PC-3 (cell line): ENCODE results near the gene MYH6. TPM values are rescaled to one million over a fixed set of nuclear protein-coding genes. Genes with fewer than 3 reads are reported as not detected.

ENCODE experiments used
- ATAC-seq: fragments of 200-7000 bp; cut with Tn5 transposase; 2 replicates; pipeline ENCODE4 v1.9.1; 2020; ENCODE audit warnings: mild to moderate bottlenecking, moderate library complexity
- BruUV-seq: library from RNA; stranded (reverse); fragments of 400-500 nt; replicated peaks from 2 replicates; lab custom pipeline; 2021; lab: Mats Ljungman, UMichigan
- CTCF ChIA-PET: fragments of 300-600 bp; sonication (Branson Sonifier 250); formaldehyde crosslinking; loops from one replicate; lab custom pipeline; 2022; ENCODE audit warnings: antibody characterized with exemption; lab: Charles Lee
- POLR2A ChIA-PET: fragments of 300-600 bp; sonication (Branson Sonifier 250); formaldehyde crosslinking; loops from one replicate; lab custom pipeline; 2022; ENCODE audit warnings: antibody characterized with exemption; ENCODE audit not compliant: unreplicated experiment; lab: Charles Lee
- DNase-seq: peaks from one replicate; pipeline ENCODE4 v3.0.0-alpha.2; 2015
- H2AFZ ChIP-seq: fragments of 300-600 bp; sonication (generic); 2 replicates; pipeline ENCODE4 v1.6.0; 2016; ENCODE audit warnings: antibody characterized with exemption, low read length
- H3F3A ChIP-seq: fragments of 300-600 bp; sonication (generic); one replicate; pipeline ENCODE4 v1.6.0; 2017; ENCODE audit warnings: antibody characterized with exemption, low read length, control low read depth, mild to moderate bottlenecking; ENCODE audit not compliant: unreplicated experiment
- H3K27ac ChIP-seq: fragments of 300-600 bp; sonication (generic); 2 replicates; pipeline ENCODE4 v1.5.1; 2016; ENCODE audit warnings: mild to moderate bottlenecking, low read length
- H3K27me3 ChIP-seq: fragments of 300-600 bp; sonication (generic); 2 replicates; pipeline ENCODE4 v1.6.1; 2016; ENCODE audit warnings: low read length, mixed read lengths
- H3K36me3 ChIP-seq: fragments of 300-600 bp; sonication (generic); 2 replicates; pipeline ENCODE4 v1.6.1; 2016; ENCODE audit warnings: low read depth, mixed run types, low read length, mixed read lengths
- H3K4me1 ChIP-seq: fragments of 300-600 bp; sonication (generic); 2 replicates; pipeline ENCODE4 v1.5.1; 2016; ENCODE audit warnings: low read length; ENCODE audit not compliant: insufficient read depth
- H3K4me2 ChIP-seq: fragments of 300-600 bp; sonication (generic); 2 replicates; pipeline ENCODE4 v1.6.0; 2016; ENCODE audit warnings: low read length
- H3K4me3 ChIP-seq: fragments of 300-600 bp; sonication (generic); 2 replicates; pipeline ENCODE4 v1.5.1; 2016; ENCODE audit warnings: mild to moderate bottlenecking, low read length, mixed read lengths
- H3K79me2 ChIP-seq: fragments of 300-600 bp; sonication (generic); 2 replicates; pipeline ENCODE4 v1.6.1; 2017; ENCODE audit warnings: low read length, mixed read lengths
- H3K9ac ChIP-seq: fragments of 300-600 bp; sonication (generic); 2 replicates; pipeline ENCODE4 v1.6.0; 2016; ENCODE audit warnings: mild to moderate bottlenecking, low read length
- H3K9me2 ChIP-seq: fragments of 300-600 bp; sonication (generic); replicated peaks from 2 replicates; pipeline ENCODE4 v1.6.1; 2016; ENCODE audit warnings: mixed run types, low read length, mixed read lengths
- H3K9me3 ChIP-seq: fragments of 300-600 bp; sonication (generic); 2 replicates; pipeline ENCODE4 v1.6.1; 2016; ENCODE audit warnings: low read length, mixed read lengths
- H4K20me1 ChIP-seq: fragments of 300-600 bp; sonication (generic); 2 replicates; pipeline ENCODE4 v1.6.1; 2016; ENCODE audit warnings: low read length, mixed read lengths
- CTCF ChIP-seq: fragments of 300-600 bp; sonication (generic); conservative IDR thresholded peaks from 2 replicates; pipeline ENCODE4 v1.5.1; 2017; ENCODE audit warnings: antibody characterized with exemption, low read depth, mild to moderate bottlenecking, low read length
- EZH2 ChIP-seq: fragments of 300-600 bp; sonication (generic); IDR thresholded peaks from one replicate; pipeline ENCODE4 v1.6.1; 2017; ENCODE audit warnings: antibody characterized with exemption, mild to moderate bottlenecking, low read length; ENCODE audit not compliant: unreplicated experiment
- EZH2phosphoT487 ChIP-seq: fragments of 300-600 bp; sonication (generic); IDR thresholded peaks from 2 replicates; pipeline ENCODE4 v1.6.1; 2018; ENCODE audit warnings: mild to moderate bottlenecking, antibody characterized with exemption, low read length, borderline replicate concordance
- intact Hi-C: fragments of 100-400 bp; cut with micrococcal nuclease; formaldehyde crosslinking; loops from 2 replicates; pipeline ENCODE4 v1.9.0; 2023
- total RNA-seq: library from RNA; depleted of rRNA; stranded (reverse); fragments of >200 nt; gene quantifications from 2 replicates; pipeline ENCODE4 v1.2.3, GENCODE V29; 2014

Gene MYH6
- total RNA-seq, 1 experiment from 2014 or later = not detected

DNA sequence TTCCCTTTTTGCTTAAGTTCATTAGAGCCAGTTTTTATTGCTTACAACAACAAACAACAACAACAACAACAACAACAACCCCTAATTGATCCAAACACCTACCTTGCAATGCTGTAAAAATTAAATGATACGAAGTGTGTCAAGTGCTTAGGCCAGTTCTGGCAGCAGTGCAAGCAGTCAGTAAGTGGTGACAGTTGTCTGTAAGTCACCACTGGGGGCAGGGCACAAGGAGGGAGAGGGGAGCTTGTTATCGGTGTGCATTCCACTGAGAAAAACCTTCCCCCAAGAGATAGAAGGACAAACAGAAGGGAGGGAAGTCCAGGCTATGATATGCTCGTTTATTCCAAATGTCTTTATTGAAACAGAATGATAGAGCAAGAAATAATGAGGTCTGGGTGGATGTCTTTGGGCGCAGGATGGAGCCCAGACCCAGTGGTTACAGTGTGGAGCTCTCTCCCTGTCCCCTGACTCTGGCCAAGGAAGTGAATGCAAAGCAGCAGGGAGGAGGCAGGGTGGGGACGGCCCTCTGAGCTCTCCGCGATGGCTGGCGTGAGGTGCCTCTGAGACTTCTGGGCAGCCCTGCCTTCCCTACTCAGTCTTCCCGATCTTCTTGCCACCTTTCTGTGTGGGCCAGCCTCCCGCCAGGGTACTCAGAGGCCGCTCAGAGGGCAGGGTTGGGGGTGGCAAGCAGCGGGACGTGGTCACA lies 61.9 kb downstream of the MYH6 start:
- TF ChIP-seq CTCF (no peak), EZH2 (no peak), EZH2phosphoT487 (no peak)

GRCh38 chr14:23344481-23344880 lies 63.6 kb downstream of the MYH6 start:
- peaks cover 12% of the 10 kb centered on the region; the same call in 1 of the 2 replicates for H3K9me3 ChIP-seq
- H3K36me3 ChIP-seq = no peaks in the 10 kb centered on the region
- ChIA-PET POLR2A (no interaction called here), CTCF (no interaction called here)
- H3K9me2 ChIP-seq = no peaks in the 10 kb centered on the region
- H3K27me3 ChIP-seq = no peaks in the 10 kb centered on the region
- H3F3A ChIP-seq = no peaks in the 10 kb centered on the region
- TF ChIP-seq CTCF (peak; percentile 24; the same call in 1 of the 2 replicates), EZH2phosphoT487 (no peak), EZH2 (no peak)
- no peaks in the 10 kb centered on the region for H3K79me2 ChIP-seq
- no peak overlapping the region for H3K9ac ChIP-seq
- intact Hi-C loops = no loop called here
- H3K27ac ChIP-seq = no peak overlapping the region
- ATAC-seq (no peak), DNase-seq (no peak)
- no peak overlapping the region for H3K4me2 ChIP-seq
- no peak overlapping the region for H3K4me3 ChIP-seq
- BruUV-seq = no TSS peak
- no peaks in the 10 kb centered on the region for H3K4me1 ChIP-seq
- H2AFZ ChIP-seq = no peak overlapping the region
- no peaks in the 10 kb centered on the region for H4K20me1 ChIP-seq

More for the DNA sequence above, 61.9 kb downstream of the MYH6 start:
- H3K4me1 ChIP-seq = no peaks in the 10 kb centered on the region
- H3K27me3 ChIP-seq = no peaks in the 10 kb centered on the region
- H3K27ac ChIP-seq = no peak overlapping the region
- H4K20me1 ChIP-seq = no peaks in the 10 kb centered on the region
- no peaks in the 10 kb centered on the region for H3K9me2 ChIP-seq
- POLR2A ChIA-PET = no interaction called here
- intact Hi-C loops = no loop called here
- no peaks in the 10 kb centered on the region for H3K9me3 ChIP-seq
- no peak for ATAC-seq
- no peak overlapping the region for H3K9ac ChIP-seq
- no peaks in the 10 kb centered on the region for H3K79me2 ChIP-seq
- CTCF ChIA-PET = no interaction called here
- no peak overlapping the region for H3K4me3 ChIP-seq
- BruUV-seq = no TSS peak
- H3K36me3 ChIP-seq = no peaks in the 10 kb centered on the region
- no peak for DNase-seq
- no peak overlapping the region for H3K4me2 ChIP-seq
- H3F3A ChIP-seq = no peaks in the 10 kb centered on the region
- no peak overlapping the region for H2AFZ ChIP-seq
